ENCODE data around the gene SOCS2. TPM values are rescaled to one million over a fixed set of nuclear protein-coding genes. Genes with fewer than 3 reads are reported as not detected.

The SOCS2 gene
- polyA plus RNA-seq, 1 donor (not counting 4 experiments of a cell fraction or from before 2014, with no cell fraction given), result 15.0 TPM

DNA sequence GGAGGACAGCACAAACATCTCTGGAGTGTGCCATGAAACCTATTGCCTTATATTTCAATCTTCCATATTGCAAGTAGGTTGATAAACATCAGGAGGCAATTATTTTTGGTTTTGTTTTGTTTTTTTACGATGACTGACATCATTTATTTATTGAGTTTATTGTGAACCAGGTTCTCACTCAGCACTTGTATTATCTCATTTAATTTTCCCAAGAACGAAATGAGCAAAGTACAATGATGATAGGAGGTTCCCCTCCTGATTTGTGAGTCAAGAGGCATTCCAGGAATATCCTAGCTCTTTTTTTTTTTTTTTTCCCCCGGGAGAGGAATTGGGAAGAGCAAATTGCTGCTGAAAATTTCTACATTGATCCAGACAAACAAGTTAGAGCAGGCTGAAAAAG is 4.7 kb downstream of the SOCS2 start:
- H2AFZ ChIP-seq (ENCODE audit: control insufficient read depth, low read length), result no peak overlapping the region
- H3K27me3 ChIP-seq (ENCODE audit: control insufficient read depth, extremely low read depth, insufficient read depth, low read length), result peaks cover 12% of the 10 kb centered on the region
- no peak overlapping the region for H3K9ac ChIP-seq (ENCODE audit: control insufficient read depth, extremely low read depth, insufficient read depth, low read length)
- H3K4me3 ChIP-seq (ENCODE audit: control insufficient read depth in 2 of 3, extremely low read depth in 1 of 3, insufficient read depth in 2 of 3, low read depth in 1 of 3, low read length in 3 of 3), result no peak overlapping the region
- H3K4me2 ChIP-seq (ENCODE audit: control insufficient read depth, extremely low read depth, insufficient read depth, low read depth, low read length), result no peak overlapping the region
- no peak overlapping the region for H3K27ac ChIP-seq (ENCODE audit: control insufficient read depth, insufficient read depth, low read length)
- DNase-seq (ENCODE audit: low read depth, low spot score) (no peak), FAIRE-seq (no peak)
- no peaks in the 10 kb centered on the region for H3K9me3 ChIP-seq (ENCODE audit: control insufficient read depth, low read depth, low read length)
- TF ChIP-seq, protein P1, sequence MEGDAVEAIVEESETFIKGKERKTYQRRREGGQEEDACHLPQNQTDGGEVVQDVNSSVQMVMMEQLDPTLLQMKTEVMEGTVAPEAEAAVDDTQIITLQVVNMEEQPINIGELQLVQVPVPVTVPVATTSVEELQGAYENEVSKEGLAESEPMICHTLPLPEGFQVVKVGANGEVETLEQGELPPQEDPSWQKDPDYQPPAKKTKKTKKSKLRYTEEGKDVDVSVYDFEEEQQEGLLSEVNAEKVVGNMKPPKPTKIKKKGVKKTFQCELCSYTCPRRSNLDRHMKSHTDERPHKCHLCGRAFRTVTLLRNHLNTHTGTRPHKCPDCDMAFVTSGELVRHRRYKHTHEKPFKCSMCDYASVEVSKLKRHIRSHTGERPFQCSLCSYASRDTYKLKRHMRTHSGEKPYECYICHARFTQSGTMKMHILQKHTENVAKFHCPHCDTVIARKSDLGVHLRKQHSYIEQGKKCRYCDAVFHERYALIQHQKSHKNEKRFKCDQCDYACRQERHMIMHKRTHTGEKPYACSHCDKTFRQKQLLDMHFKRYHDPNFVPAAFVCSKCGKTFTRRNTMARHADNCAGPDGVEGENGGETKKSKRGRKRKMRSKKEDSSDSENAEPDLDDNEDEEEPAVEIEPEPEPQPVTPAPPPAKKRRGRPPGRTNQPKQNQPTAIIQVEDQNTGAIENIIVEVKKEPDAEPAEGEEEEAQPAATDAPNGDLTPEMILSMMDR (optimal IDR thresholded peaks at IDR 0.05 in 1 of 3, IDR thresholded peaks at IDR 0.05 in 1 of 3, conservative IDR thresholded peaks at IDR 0.05 in 1 of 3; ENCODE audit: extremely low read depth in 1 of 3, insufficient read depth in 2 of 3, low read length in 3 of 3), result no peak
- no peak for TF ChIP-seq EZH2 (IDR thresholded peaks at IDR 0.05; ENCODE audit: low read length)
- H3K9me1 ChIP-seq (ENCODE audit: control insufficient read depth, extremely low read depth, insufficient read depth, low read length), result no peaks in the 10 kb centered on the region
- no peaks in the 10 kb centered on the region for H3K36me3 ChIP-seq (ENCODE audit: control insufficient read depth in 2 of 2, extremely low read depth in 1 of 2, insufficient read depth in 2 of 2, low read length in 2 of 2)
- peaks cover 26% of the 10 kb centered on the region for H3K4me1 ChIP-seq (ENCODE audit: control insufficient read depth, extremely low read depth, insufficient read depth, low read length)
- dilution Hi-C loops (cut with MboI; ENCODE audit: extremely low pct_ligation_motif_present, low sequenced_read_pairs), result no loop called here
- H3K79me2 ChIP-seq (ENCODE audit: control insufficient read depth, insufficient read depth, low read length), result peaks cover 2% of the 10 kb centered on the region
- no peaks in the 10 kb centered on the region for H4K20me1 ChIP-seq (ENCODE audit: control insufficient read depth, extremely low read depth, insufficient read depth, low read length)

DNA sequence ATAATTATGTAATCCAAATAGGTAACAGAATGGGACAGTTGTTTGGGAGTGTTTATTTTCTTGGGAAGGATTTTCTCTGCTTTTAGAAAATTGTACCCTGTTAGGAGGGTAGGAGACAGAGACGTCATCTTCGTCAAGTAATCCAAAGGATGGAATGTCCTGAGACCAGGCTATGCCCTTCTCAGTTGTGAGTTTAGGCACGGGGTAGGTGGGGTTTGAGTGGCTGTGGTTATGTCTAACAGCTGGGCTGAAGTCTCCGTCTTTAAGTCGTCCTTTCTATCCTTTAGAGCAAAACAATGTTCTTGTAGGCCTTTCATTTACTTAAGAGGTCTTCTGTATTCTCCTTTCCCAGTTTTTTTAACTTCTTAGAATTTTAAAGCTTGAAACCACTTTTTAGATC is 5.7 kb downstream of the SOCS2 start:
- no peak overlapping the region for H3K4me3 ChIP-seq (ENCODE audit: control insufficient read depth in 2 of 3, extremely low read depth in 1 of 3, insufficient read depth in 2 of 3, low read depth in 1 of 3, low read length in 3 of 3)
- no peak overlapping the region for H2AFZ ChIP-seq (ENCODE audit: control insufficient read depth, low read length)
- no peak overlapping the region for H3K27ac ChIP-seq (ENCODE audit: control insufficient read depth, insufficient read depth, low read length)
- H3K36me3 ChIP-seq (ENCODE audit: control insufficient read depth in 2 of 2, extremely low read depth in 1 of 2, insufficient read depth in 2 of 2, low read length in 2 of 2), result no peaks in the 10 kb centered on the region
- H3K4me2 ChIP-seq (ENCODE audit: control insufficient read depth, extremely low read depth, insufficient read depth, low read depth, low read length), result no peak overlapping the region
- dilution Hi-C loops (cut with MboI; ENCODE audit: extremely low pct_ligation_motif_present, low sequenced_read_pairs), result no loop called here
- no peak overlapping the region for H3K9ac ChIP-seq (ENCODE audit: control insufficient read depth, extremely low read depth, insufficient read depth, low read length)
- DNase-seq (ENCODE audit: low read depth, low spot score) (no peak), FAIRE-seq (no peak)
- no peaks in the 10 kb centered on the region for H4K20me1 ChIP-seq (ENCODE audit: control insufficient read depth, extremely low read depth, insufficient read depth, low read length)
- TF ChIP-seq, protein P1 (optimal IDR thresholded peaks at IDR 0.05 in 1 of 3, IDR thresholded peaks at IDR 0.05 in 1 of 3, conservative IDR thresholded peaks at IDR 0.05 in 1 of 3; ENCODE audit: extremely low read depth in 1 of 3, insufficient read depth in 2 of 3, low read length in 3 of 3), result no peak
- no peak for TF ChIP-seq EZH2 (IDR thresholded peaks at IDR 0.05; ENCODE audit: low read length)
- no peaks in the 10 kb centered on the region for H3K79me2 ChIP-seq (ENCODE audit: control insufficient read depth, insufficient read depth, low read length)
- H3K9me1 ChIP-seq (ENCODE audit: control insufficient read depth, extremely low read depth, insufficient read depth, low read length), result no peaks in the 10 kb centered on the region
- H3K9me3 ChIP-seq (ENCODE audit: control insufficient read depth, low read depth, low read length), result no peaks in the 10 kb centered on the region
- peaks cover 25% of the 10 kb centered on the region for H3K4me1 ChIP-seq (ENCODE audit: control insufficient read depth, extremely low read depth, insufficient read depth, low read length)
- H3K27me3 ChIP-seq (ENCODE audit: control insufficient read depth, extremely low read depth, insufficient read depth, low read length), result peaks cover 3% of the 10 kb centered on the region

Data from keratinocyte (primary cell).